HepG2 (cell line): ENCODE measurements around the gene OR2AT4. TPM values are rescaled to one million over a fixed set of nuclear protein-coding genes. Genes with fewer than 3 reads are reported as not detected.
"Not testable (repeated sequence)": the region's sequence is repeated elsewhere in the genome, so short reads cannot be mapped to it uniquely, and the experiment has no call there.

Experiments used
- ATAC-seq: fragments of 200-7000 bp; cut with Tn5 transposase; 3 replicates; pipeline ENCODE4 v1.9.1; 2020; ENCODE audit warnings: mild to moderate bottlenecking, moderate library complexity
- BruUV-seq: library from RNA; stranded (reverse); fragments of 400-500 nt; replicated peaks from 2 replicates; lab custom pipeline; 2021; lab: Mats Ljungman, UMichigan
- CTCF ChIA-PET: fragments of 300-600 bp; formaldehyde crosslinking; extraction: SDS; loops from one replicate; lab custom pipeline; 2021; ENCODE audit warnings: low total read pairs, inconsistent platforms, low intra/inter-chr PET ratio; lab: Yijun Ruan, JAX
- POLR2A ChIA-PET: fragments of 350-600 bp; sonication (Branson Sonifier 250); formaldehyde crosslinking; loops from one replicate; lab custom pipeline; 2020; ENCODE audit warnings: antibody characterized with exemption, inconsistent platforms; lab: Yijun Ruan, JAX
- DNase-seq: peaks from one replicate; pipeline ENCODE4 v3.0.0-alpha.2; 2015; ENCODE audit warnings: low spot score
- FAIRE-seq: peaks from 3 replicates; lab custom pipeline; 2011; peaks lifted over from hg19 to GRCh38; lab: Jason Lieb, UNC
- H2AFZ ChIP-seq: one replicate; pipeline ENCODE4 v1.6.1; 2011; ENCODE audit warnings: low read length, inconsistent platforms
- H3K27ac ChIP-seq: fragments of 300-600 bp; 3 replicates; pipeline ENCODE4 v1.8.0; 2011; ENCODE audit warnings: mixed run types, mild to moderate bottlenecking, mixed read lengths, low read length, inconsistent platforms; ENCODE audit not compliant: insufficient read depth; ENCODE audit errors: extremely low read length
- H3K27me3 ChIP-seq, 2 experiments: fragments of 200-600 bp in 1 of 2; 2 replicates in 1 of 2; 3 replicates in 1 of 2; pipeline versions ENCODE4 v1.6.0 to v1.8.0; 2011; ENCODE audit warnings: low read length in 2 of 2, mild to moderate bottlenecking in 2 of 2, moderate library complexity in 2 of 2, inconsistent platforms in 1 of 2; ENCODE audit not compliant: insufficient read depth in 2 of 2, control insufficient read depth in 1 of 2
- H3K36me3 ChIP-seq, 2 experiments: fragments of 200-600 bp in 1 of 2; replicated peaks in 1 of 2; 2 replicates in 1 of 2; 3 replicates in 1 of 2; pipeline versions ENCODE4 v1.5.1 to v1.8.0; 2011; ENCODE audit warnings: low read length in 2 of 2, inconsistent platforms in 1 of 2; ENCODE audit not compliant: insufficient read depth in 2 of 2, control insufficient read depth in 1 of 2
- H3K4me1 ChIP-seq: 2 replicates; pipeline ENCODE4 v1.5.1; 2012; ENCODE audit warnings: low read length, inconsistent platforms; ENCODE audit not compliant: insufficient read depth
- H3K4me2 ChIP-seq: 2 replicates; pipeline ENCODE4 v1.6.0; 2011; ENCODE audit warnings: low read depth, low read length, inconsistent platforms
- H3K4me3 ChIP-seq, 3 experiments: fragments of 200-600 bp in 1 of 3; sonication (generic), shearing (Covaris generic) in 1 of 3; replicated peaks in 1 of 3; 2 replicates each; pipeline ENCODE4 v1.5.1; 2011 to 2016; ENCODE audit warnings: low read length in 3 of 3, inconsistent platforms in 2 of 3, low read depth in 2 of 3, mild to moderate bottlenecking in 2 of 3, control low read depth in 1 of 3, mixed read lengths in 1 of 3; ENCODE audit not compliant: insufficient read depth in 1 of 3
- H3K79me2 ChIP-seq: one replicate; pipeline ENCODE4 v1.6.1; 2011; ENCODE audit warnings: low read length, inconsistent platforms; ENCODE audit not compliant: insufficient read depth
- H3K9ac ChIP-seq: 2 replicates; pipeline ENCODE4 v1.6.0; 2011; ENCODE audit warnings: mild to moderate bottlenecking, low read depth, low read length, inconsistent platforms; ENCODE audit not compliant: insufficient read depth
- H3K9me3 ChIP-seq: 2 replicates; pipeline ENCODE4 v1.5.1; 2012; ENCODE audit warnings: mild to moderate bottlenecking, low read length
- H4K20me1 ChIP-seq: 2 replicates; pipeline ENCODE4 v1.6.0; 2011; ENCODE audit warnings: inconsistent platforms, mild to moderate bottlenecking, low read length, moderate library complexity; ENCODE audit not compliant: insufficient read depth
- MATR3 ChIP-seq: sonication (generic); formaldehyde crosslinking; IDR thresholded peaks from 2 replicates; pipeline ENCODE4 v1.4.0; 2020; ENCODE audit warnings: missing genetic modification reagents
- SRSF4 ChIP-seq: fragments of 200-400 bp; formaldehyde crosslinking; IDR thresholded peaks from one replicate; pipeline ENCODE4 v1.6.1; 2018; ENCODE audit warnings: mild to moderate bottlenecking, low read depth, low read length, moderate library complexity; ENCODE audit not compliant: poor library complexity, severe bottlenecking
- TBL1XR1 ChIP-seq: fragments of 150-350 bp; IDR thresholded peaks from 2 replicates; pipeline ENCODE4 v1.6.1; 2014; ENCODE audit warnings: borderline replicate concordance, low read length; ENCODE audit not compliant: partially characterized antibody
- ZNF460 ChIP-seq: sonication (generic); formaldehyde crosslinking; IDR thresholded peaks from 2 replicates; pipeline ENCODE4 v1.5.1; 2020; ENCODE audit warnings: missing genetic modification reagents, mild to moderate bottlenecking, borderline replicate concordance
- ZNF776 ChIP-seq: sonication (generic); formaldehyde crosslinking; IDR thresholded peaks from 2 replicates; pipeline ENCODE4 v1.4.0; 2020; ENCODE audit warnings: mild to moderate bottlenecking, missing genetic modification reagents
- WGBS: methylation state at CpG from one replicate; pipeline ENCODE4 v1.1.6; 2017; ENCODE audit warnings: low lambda C conversion rate; 5-methylcytosine and 5-hydroxymethylcytosine counted together
- in situ Hi-C: cut with HindIII; loops from 2 replicates; pipeline ENCODE4 v1.10.0; 2017; ENCODE audit warnings: low pct_unique_long_range_greater_than_20kb; ENCODE audit not compliant: extremely low pct_ligation_motif_present
- intact Hi-C: fragments of 100-400 bp; cut with micrococcal nuclease; formaldehyde crosslinking; loops from one replicate; pipeline ENCODE4 v1.10.0; 2022; ENCODE audit not compliant: unreplicated experiment
- polyA plus RNA-seq, 8 experiments: library from polyadenylated mRNA; depleted of rRNA in 3 of 8; stranded (reverse) in 7 of 8; unstranded in 1 of 8; fragments of >200 nt; fragmentation: Illumina TruSeq in 4 of 8; extraction: Trizol in 4 of 8; gene quantifications; 2 replicates each; pipeline versions ENCODE4 v1.2.1 to v1.2.3, GENCODE V29; 2011 to 2016; ENCODE audit warnings: low read depth in 4 of 8, missing spikeins in 1 of 8, mixed read lengths in 1 of 8; ENCODE audit not compliant: insufficient read depth in 1 of 8
- total RNA-seq, 5 experiments: library from RNA; depleted of rRNA; stranded (reverse); fragments of >200 nt; fragmentation: Illumina TruSeq; extraction: Trizol; gene quantifications; 2 replicates each; pipeline ENCODE4 v1.2.3, GENCODE V29; 2016; ENCODE audit warnings: low read depth in 1 of 5
- TF ChIP-seq, protein P1 (sequence below): IDR thresholded peaks from 2 replicates; pipeline ENCODE4 v1.6.1; 2018; ENCODE audit warnings: missing genetic modification reagents, mild to moderate bottlenecking, missing compliant biosample characterization
- TF ChIP-seq, protein P2 (sequence below): sonication (generic); formaldehyde crosslinking; IDR thresholded peaks from 2 replicates; pipeline ENCODE4 v1.4.0; 2020; ENCODE audit warnings: missing genetic modification reagents

OR2AT4 gene
- total and polyA plus RNA-seq, 2 of the 13 experiments (the other 11 are each of a cell fraction or from before 2014, with no cell fraction given), result not detected

DNA sequence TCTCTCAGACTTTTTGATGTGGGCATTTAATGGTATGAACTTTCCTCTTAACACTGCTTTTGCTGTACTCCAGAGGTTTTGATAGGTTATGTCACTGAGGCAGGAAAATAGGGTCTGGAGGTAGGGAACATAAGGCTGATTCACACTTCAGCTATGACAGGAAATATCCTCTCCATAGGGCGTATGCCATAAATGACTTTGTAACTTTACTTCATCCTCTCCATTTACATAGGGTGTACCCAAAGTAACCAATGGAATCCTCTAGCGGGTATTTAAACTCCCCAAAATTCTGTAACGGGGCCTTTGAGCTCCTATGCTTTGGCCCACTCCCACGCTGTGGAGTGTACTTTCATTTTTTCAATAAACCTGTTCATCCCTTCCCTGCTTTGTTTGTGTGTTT lies 49.5 kb downstream of the OR2AT4 start:
- H3K4me1 ChIP-seq, result peaks cover 8% of the 10 kb centered on the region; the same call in 1 of the 2 replicates
- intact Hi-C loops (no loop called here), in situ Hi-C loops (no loop called here)
- H3K27ac ChIP-seq, result no peak overlapping the region
- BruUV-seq, result no TSS peak
- ATAC-seq (no peak), FAIRE-seq (no peak), DNase-seq (no peak)
- no peaks in the 10 kb centered on the region for H3K9me3 ChIP-seq
- no peaks in the 10 kb centered on the region for H4K20me1 ChIP-seq
- H3K27me3 ChIP-seq, result peaks cover 0 to 3% of the 10 kb centered on the region in 2 experiments; a peak in 1 of 5 replicates
- H2AFZ ChIP-seq, result no peak overlapping the region
- ChIA-PET POLR2A (no interaction called here), CTCF (no interaction called here)
- WGBS, result 37% methylated on average over 4 of the region's 4 CpGs
- no peak overlapping the region for H3K4me2 ChIP-seq
- no peak overlapping the region for H3K9ac ChIP-seq
- H3K79me2 ChIP-seq, result no peaks in the 10 kb centered on the region
- H3K36me3 ChIP-seq, result no peaks in the 10 kb centered on the region
- H3K4me3 ChIP-seq, result no peak overlapping the region
- TF ChIP-seq SRSF4 (no peak), MATR3 (no peak), ZNF460 (CRISPR knock-in tag) (no peak), ZNF776 (CRISPR knock-in tag) (no peak), TBL1XR1 (no peak)
- TF ChIP-seq, protein P1, sequence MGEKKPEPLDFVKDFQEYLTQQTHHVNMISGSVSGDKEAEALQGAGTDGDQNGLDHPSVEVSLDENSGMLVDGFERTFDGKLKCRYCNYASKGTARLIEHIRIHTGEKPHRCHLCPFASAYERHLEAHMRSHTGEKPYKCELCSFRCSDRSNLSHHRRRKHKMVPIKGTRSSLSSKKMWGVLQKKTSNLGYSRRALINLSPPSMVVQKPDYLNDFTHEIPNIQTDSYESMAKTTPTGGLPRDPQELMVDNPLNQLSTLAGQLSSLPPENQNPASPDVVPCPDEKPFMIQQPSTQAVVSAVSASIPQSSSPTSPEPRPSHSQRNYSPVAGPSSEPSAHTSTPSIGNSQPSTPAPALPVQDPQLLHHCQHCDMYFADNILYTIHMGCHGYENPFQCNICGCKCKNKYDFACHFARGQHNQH (CRISPR knock-in tag), result no peak
- TF ChIP-seq, protein P2, sequence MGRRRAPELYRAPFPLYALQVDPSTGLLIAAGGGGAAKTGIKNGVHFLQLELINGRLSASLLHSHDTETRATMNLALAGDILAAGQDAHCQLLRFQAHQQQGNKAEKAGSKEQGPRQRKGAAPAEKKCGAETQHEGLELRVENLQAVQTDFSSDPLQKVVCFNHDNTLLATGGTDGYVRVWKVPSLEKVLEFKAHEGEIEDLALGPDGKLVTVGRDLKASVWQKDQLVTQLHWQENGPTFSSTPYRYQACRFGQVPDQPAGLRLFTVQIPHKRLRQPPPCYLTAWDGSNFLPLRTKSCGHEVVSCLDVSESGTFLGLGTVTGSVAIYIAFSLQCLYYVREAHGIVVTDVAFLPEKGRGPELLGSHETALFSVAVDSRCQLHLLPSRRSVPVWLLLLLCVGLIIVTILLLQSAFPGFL (CRISPR knock-in tag), result no peak

DNA sequence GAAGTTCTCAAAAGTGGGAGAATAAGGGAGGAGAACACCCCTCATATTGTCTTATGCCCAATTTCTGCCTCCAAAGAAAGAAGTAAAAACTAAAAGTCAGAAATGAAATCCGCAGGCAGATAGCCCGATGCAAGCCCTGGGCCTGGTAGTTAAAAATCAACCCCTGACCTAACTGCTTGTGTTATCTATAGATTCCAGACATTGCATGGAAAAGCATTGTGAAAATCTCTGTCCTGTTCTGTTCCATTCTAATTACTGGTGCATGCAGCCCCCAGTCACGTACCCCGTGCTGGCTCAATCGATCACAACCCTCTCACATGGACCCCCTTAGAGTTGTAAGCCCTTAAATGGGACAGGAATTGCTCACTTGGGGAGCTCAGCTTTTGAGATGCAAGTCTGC lies 50.0 kb downstream of the OR2AT4 start:
- BruUV-seq, H3K36me3 ChIP-seq, H3K9ac ChIP-seq, ATAC-seq, FAIRE-seq, H2AFZ ChIP-seq, H4K20me1 ChIP-seq, POLR2A ChIA-PET, H3K27ac ChIP-seq, H3K27me3 ChIP-seq, H3K4me2 ChIP-seq, H3K79me2 ChIP-seq, intact Hi-C loops, in situ Hi-C loops, H3K4me1 ChIP-seq, DNase-seq, CTCF ChIA-PET, H3K9me3 ChIP-seq, H3K4me3 ChIP-seq: not testable (repeated sequence)
- WGBS, result 7% methylated on average over 5 of the region's 5 CpGs

DNA sequence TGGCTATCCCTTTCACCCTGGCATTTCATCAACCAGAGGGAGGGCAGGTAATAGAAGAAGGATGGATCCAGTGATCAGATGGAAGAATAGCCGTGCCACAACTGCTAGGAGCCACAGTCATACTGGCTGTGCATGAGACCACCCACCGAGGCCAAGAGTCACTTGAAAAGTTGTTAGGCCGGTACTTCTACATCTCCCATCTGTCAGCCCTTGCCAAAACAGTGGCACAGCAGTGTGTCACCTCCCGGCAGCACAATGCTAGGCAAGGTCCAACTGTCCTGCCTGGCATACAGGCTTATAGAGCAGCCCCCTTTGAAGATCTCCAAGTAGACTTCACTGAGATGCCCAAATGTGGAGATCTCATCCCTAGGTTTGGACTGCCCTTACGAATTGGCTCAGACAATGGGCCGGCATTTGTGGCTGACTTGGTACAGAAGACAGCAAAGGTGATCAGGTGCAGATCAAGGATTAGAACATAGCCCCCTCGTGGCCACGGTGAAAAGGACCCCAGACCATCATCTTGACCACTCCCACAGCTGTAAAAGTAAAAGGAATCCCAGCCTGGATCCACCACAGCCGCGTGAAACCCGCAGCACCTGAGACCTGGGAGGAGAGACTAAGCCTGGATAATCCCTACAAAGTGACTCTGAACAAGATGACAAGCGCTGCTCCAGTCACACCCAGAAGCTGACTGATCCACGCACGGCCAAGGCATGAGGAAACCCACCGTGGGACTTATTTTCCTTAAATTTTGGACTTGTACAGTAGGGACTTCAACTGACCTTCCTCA lies 52.1 kb downstream of the OR2AT4 start:
- DNase-seq, POLR2A ChIA-PET, H3K27me3 ChIP-seq, H3K9me3 ChIP-seq, in situ Hi-C loops, FAIRE-seq, H2AFZ ChIP-seq, H3K4me1 ChIP-seq, H3K36me3 ChIP-seq, H3K4me2 ChIP-seq, ATAC-seq, H3K9ac ChIP-seq, H3K4me3 ChIP-seq, H3K27ac ChIP-seq, CTCF ChIA-PET, H4K20me1 ChIP-seq, H3K79me2 ChIP-seq, BruUV-seq, intact Hi-C loops: not testable (repeated sequence)
- 64% methylated on average over 14 of the region's 15 CpGs for WGBS
